Natural killer cell (primary cell): ENCODE measurements around the gene PDLIM4. TPM values are rescaled to one million over a fixed set of nuclear protein-coding genes. Genes with fewer than 3 reads are reported as not detected.

Experiments used
- ATAC-seq, 3 donors: fragments of 150-1000 bp in 2 of 3; fragments of 200-7000 bp in 1 of 3; cut with Tn5 transposase; 1 replicate in 1 of 3; 2 replicates in 2 of 3; pipeline ENCODE4 v1.10.0; 2021; ENCODE audit warnings: mild to moderate bottlenecking in 2 of 3, moderate library complexity in 2 of 3
- DNase-seq, 2 donors: peaks; one replicate each; pipeline versions ENCODE4 v3.0.0 to v3.0.0-alpha.2; 2013 to 2021; ENCODE audit warnings: mixed read lengths in 1 of 2
- H3K27ac ChIP-seq: one replicate; pipeline ENCODE4 v1.5.1; 2013; ENCODE audit warnings: mild to moderate bottlenecking, low read length
- H3K27me3 ChIP-seq: one replicate; pipeline ENCODE4 v1.6.1; 2013; ENCODE audit warnings: low read length; ENCODE audit not compliant: control insufficient read depth, insufficient read depth
- H3K36me3 ChIP-seq: one replicate; pipeline ENCODE4 v1.6.1; 2013; ENCODE audit warnings: low read length; ENCODE audit not compliant: control insufficient read depth, insufficient read depth
- H3K4me1 ChIP-seq: one replicate; pipeline ENCODE4 v1.6.1; 2013; ENCODE audit warnings: low read length; ENCODE audit not compliant: control insufficient read depth, insufficient read depth
- H3K4me3 ChIP-seq: one replicate; pipeline ENCODE4 v1.5.1; 2013; ENCODE audit warnings: low read length
- H3K9me3 ChIP-seq: one replicate; pipeline ENCODE4 v1.6.1; 2013; ENCODE audit warnings: low read length; ENCODE audit not compliant: control insufficient read depth, insufficient read depth
- H3K27ac Mint-ChIP-seq, 2 donors: one replicate each; pipeline ENCODE4 v1.8.0; 2022; ENCODE audit warnings: mild to moderate bottlenecking in 2 of 2, mixed read lengths in 2 of 2, moderate library complexity in 1 of 2
- H3K27me3 Mint-ChIP-seq, 2 donors: one replicate each; pipeline ENCODE4 v1.8.0; 2022; ENCODE audit warnings: low read depth in 2 of 2, mixed read lengths in 2 of 2
- H3K36me3 Mint-ChIP-seq: one replicate; pipeline ENCODE4 v1.8.0; 2022; ENCODE audit warnings: mixed read lengths
- H3K4me1 Mint-ChIP-seq, 2 donors: one replicate each; pipeline ENCODE4 v1.8.0; 2022; ENCODE audit warnings: mixed read lengths in 2 of 2
- H3K4me3 Mint-ChIP-seq: one replicate; pipeline ENCODE4 v1.8.0; 2022; ENCODE audit warnings: mild to moderate bottlenecking, moderate library complexity, mixed read lengths
- H3K9me3 Mint-ChIP-seq, 2 donors: one replicate each; pipeline ENCODE4 v1.8.0; 2022; ENCODE audit warnings: mixed read lengths in 2 of 2
- WGBS: methylation state at CpG from one replicate; pipeline ENCODE4 v1.1.7; 2013; ENCODE audit warnings: missing lambda C conversion rate; ENCODE audit not compliant: insufficient coverage; 5-methylcytosine and 5-hydroxymethylcytosine counted together
- intact Hi-C: fragments of 100-400 bp; cut with micrococcal nuclease; formaldehyde crosslinking; loops from one replicate; pipeline ENCODE4 v1.14.2; 2022
- total RNA-seq, 4 donors: library from RNA; stranded (reverse); fragments of 120-200 nt in 1 of 4; gene quantifications; one replicate each; pipeline versions ENCODE4 v1.2.3 to v1.2.4, GENCODE V29; 2013 to 2022
- TF ChIP-seq, protein P1 (sequence below): fragments of 200-600 bp; IDR thresholded peaks from one replicate; pipeline ENCODE4 v1.8.0; 2022; ENCODE audit warnings: antibody characterized with exemption

PDLIM4 gene
- total RNA-seq, 3 donors from 2014 or later (not counting 1 experiment from before 2014, with no cell fraction given): not detected

DNA sequence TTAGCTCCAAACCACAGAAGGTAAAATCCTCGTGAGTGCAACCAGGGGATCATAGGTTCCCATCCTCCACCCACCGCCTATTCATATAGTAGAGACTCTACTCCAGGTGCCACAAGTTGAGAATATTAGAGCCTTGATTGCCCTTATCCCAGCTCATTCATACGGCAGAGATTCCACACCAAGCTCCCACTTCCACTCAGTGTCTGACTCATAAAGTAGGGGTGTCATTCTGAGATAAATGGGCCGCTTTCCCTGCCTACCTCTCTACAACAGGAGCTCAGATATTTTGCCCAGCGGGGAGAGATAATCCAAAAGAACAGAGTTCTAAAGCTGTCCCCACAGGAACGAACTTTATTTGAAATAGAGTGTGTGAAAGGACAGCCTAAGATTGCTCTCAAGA is 46.1 kb downstream of the PDLIM4 start:
- no peak for DNase-seq
- Histone ChIP-seq H3K36me3 (no peaks in the 10 kb centered on the region), H3K4me1 (no peaks in the 10 kb centered on the region), H3K9me3 (no peaks in the 10 kb centered on the region), H3K4me3 (no peak overlapping the region), H3K27me3 (no peaks in the 10 kb centered on the region), H3K27ac (no peak overlapping the region)
- no peak overlapping the region for H3K4me3 Mint-ChIP-seq
- no peaks in the 10 kb centered on the region for H3K4me1 Mint-ChIP-seq
- TF ChIP-seq, protein P1, sequence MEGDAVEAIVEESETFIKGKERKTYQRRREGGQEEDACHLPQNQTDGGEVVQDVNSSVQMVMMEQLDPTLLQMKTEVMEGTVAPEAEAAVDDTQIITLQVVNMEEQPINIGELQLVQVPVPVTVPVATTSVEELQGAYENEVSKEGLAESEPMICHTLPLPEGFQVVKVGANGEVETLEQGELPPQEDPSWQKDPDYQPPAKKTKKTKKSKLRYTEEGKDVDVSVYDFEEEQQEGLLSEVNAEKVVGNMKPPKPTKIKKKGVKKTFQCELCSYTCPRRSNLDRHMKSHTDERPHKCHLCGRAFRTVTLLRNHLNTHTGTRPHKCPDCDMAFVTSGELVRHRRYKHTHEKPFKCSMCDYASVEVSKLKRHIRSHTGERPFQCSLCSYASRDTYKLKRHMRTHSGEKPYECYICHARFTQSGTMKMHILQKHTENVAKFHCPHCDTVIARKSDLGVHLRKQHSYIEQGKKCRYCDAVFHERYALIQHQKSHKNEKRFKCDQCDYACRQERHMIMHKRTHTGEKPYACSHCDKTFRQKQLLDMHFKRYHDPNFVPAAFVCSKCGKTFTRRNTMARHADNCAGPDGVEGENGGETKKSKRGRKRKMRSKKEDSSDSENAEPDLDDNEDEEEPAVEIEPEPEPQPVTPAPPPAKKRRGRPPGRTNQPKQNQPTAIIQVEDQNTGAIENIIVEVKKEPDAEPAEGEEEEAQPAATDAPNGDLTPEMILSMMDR: no peak
- H3K27ac Mint-ChIP-seq: no peak overlapping the region
- peaks cover 10% of the 10 kb centered on the region for H3K36me3 Mint-ChIP-seq
- H3K9me3 Mint-ChIP-seq: peaks cover 0 to 5% of the 10 kb centered on the region in 2 donors
- no peak for ATAC-seq
- intact Hi-C loops: no loop called here
- H3K27me3 Mint-ChIP-seq: peaks cover 9 to 10% of the 10 kb centered on the region in 2 donors
- 99% methylated on average over 6 of the region's 6 CpGs for WGBS

GRCh38 chr5:132305420-132305819 is 47.9 kb downstream of the PDLIM4 start:
- Histone ChIP-seq H3K27me3 (no peaks in the 10 kb centered on the region), H3K9me3 (no peaks in the 10 kb centered on the region), H3K36me3 (no peaks in the 10 kb centered on the region), H3K27ac (no peak overlapping the region), H3K4me1 (no peaks in the 10 kb centered on the region), H3K4me3 (no peak overlapping the region)
- intact Hi-C loops: no loop called here
- no peaks in the 10 kb centered on the region for H3K4me1 Mint-ChIP-seq
- WGBS: no CpG with 5 or more reads among the region's 2 CpGs
- H3K4me3 Mint-ChIP-seq: no peak overlapping the region
- H3K27ac Mint-ChIP-seq: no peak overlapping the region
- H3K9me3 Mint-ChIP-seq: peaks cover 0 to 5% of the 10 kb centered on the region in 2 donors
- DNase-seq (no peak), ATAC-seq (no peak)
- peaks cover 6 to 10% of the 10 kb centered on the region in 2 donors for H3K27me3 Mint-ChIP-seq
- TF ChIP-seq, protein P1: no peak
- peaks cover 10% of the 10 kb centered on the region for H3K36me3 Mint-ChIP-seq

DNA sequence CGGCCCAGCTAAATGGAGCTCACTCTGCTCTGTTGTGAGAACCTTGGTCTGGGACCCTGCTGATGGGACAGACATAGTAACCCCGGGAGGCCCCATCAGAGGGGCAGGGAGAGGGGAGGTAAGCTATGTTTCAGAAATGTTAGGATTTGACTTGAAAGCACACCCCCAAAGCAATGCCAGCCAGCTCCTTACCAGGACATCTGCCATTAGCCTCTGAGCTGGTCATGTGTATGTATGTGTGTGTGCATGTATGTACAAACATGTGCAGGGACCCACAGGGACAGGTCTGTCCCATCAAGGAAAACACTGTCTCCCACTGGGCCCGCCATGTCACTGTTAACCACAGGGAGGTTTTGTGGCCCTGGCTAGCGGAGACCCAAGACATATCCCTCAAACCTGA is 51.2 kb downstream of the PDLIM4 start:
- DNase-seq (no peak), ATAC-seq (no peak)
- Histone ChIP-seq H3K4me1 (no peaks in the 10 kb centered on the region), H3K27ac (no peak overlapping the region), H3K9me3 (no peaks in the 10 kb centered on the region), H3K36me3 (no peaks in the 10 kb centered on the region), H3K4me3 (no peak overlapping the region), H3K27me3 (no peaks in the 10 kb centered on the region)
- WGBS: 93% methylated on average over 4 of the region's 4 CpGs
- Mint-ChIP-seq H3K27me3 (peaks cover 6 to 10% of the 10 kb centered on the region in 2 donors), H3K4me3 (no peak overlapping the region), H3K9me3 (peaks cover 0 to 5% of the 10 kb centered on the region in 2 donors), H3K27ac (no peak overlapping the region), H3K4me1 (no peaks in the 10 kb centered on the region), H3K36me3 (peaks cover 10% of the 10 kb centered on the region)
- intact Hi-C loops: no loop called here
- TF ChIP-seq, protein P1: no peak

GRCh38 chr5:132309679-132310078 is 52.2 kb downstream of the PDLIM4 start:
- Mint-ChIP-seq H3K27ac (no peak overlapping the region), H3K27me3 (peaks cover 4 to 10% of the 10 kb centered on the region in 2 donors), H3K4me1 (no peaks in the 10 kb centered on the region), H3K36me3 (peaks cover 9% of the 10 kb centered on the region), H3K9me3 (peaks cover 0 to 5% of the 10 kb centered on the region in 2 donors), H3K4me3 (no peak overlapping the region)
- no peaks in the 10 kb centered on the region for H3K27me3 ChIP-seq
- no peak overlapping the region for H3K4me3 ChIP-seq
- H3K27ac ChIP-seq: no peak overlapping the region
- H3K4me1 ChIP-seq: no peaks in the 10 kb centered on the region
- TF ChIP-seq, protein P1: no peak
- no peak for DNase-seq
- H3K9me3 ChIP-seq: no peaks in the 10 kb centered on the region
- intact Hi-C loops: no loop called here
- no peaks in the 10 kb centered on the region for H3K36me3 ChIP-seq
- ATAC-seq: no peak
